Activated CD8-positive, alpha-beta memory T cell treated with anti-CD3 and anti-CD28 coated beads, Interleukin-2, amount 50 U/mL, for 1 hour (primary cell): ENCODE data around the gene SESTD1.
"Not testable (repeated sequence)": the region's sequence is repeated elsewhere in the genome, so short reads cannot be mapped to it uniquely, and the experiment has no call there.

Experiments used
- DNase-seq: peaks from one replicate; pipeline ENCODE4 v3.0.0-alpha.2; 2020; ENCODE audit errors: extremely low read depth

Gene SESTD1

DNA sequence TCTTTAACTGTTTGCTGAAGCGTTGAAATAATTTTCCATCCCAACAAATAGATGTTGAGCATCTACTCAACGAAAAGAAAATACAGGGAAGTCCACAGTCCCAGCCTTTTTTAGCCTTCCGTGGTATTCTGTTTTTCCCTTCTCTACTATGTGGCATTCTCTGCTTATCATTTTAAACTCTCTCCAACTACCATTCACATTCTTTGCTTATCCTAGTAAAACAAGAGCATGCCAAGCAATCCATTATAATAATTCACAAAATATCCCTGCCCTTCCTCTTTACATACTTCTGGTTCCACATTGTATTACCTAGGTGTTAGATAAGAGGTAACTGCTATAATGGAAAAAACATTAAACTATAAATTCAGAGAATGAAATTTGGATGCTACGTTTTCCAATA lies 1.6 kb upstream of the SESTD1 start:
- no peak for DNase-seq

DNA sequence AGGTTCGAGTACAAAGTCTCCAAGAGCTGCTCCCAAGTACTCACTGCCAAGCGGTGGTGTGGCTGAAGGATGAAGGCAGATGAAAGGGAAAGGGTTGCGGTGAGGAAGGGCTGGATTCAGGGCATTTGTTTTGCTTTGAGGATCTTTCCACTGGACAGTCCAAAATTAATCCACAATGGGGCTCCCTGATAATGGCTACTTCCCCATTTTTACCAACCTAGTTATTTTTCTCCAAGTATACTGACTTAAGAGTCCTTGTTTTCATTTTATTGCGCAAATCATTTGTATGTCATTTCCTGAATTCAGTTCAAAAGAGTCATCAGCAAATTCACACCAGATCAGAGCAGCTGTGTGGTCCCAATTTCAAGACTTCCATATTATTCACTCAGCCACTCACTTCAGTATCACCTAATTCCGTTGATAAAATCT lies 464 bp upstream of the SESTD1 start:
- no peak for DNase-seq

DNA sequence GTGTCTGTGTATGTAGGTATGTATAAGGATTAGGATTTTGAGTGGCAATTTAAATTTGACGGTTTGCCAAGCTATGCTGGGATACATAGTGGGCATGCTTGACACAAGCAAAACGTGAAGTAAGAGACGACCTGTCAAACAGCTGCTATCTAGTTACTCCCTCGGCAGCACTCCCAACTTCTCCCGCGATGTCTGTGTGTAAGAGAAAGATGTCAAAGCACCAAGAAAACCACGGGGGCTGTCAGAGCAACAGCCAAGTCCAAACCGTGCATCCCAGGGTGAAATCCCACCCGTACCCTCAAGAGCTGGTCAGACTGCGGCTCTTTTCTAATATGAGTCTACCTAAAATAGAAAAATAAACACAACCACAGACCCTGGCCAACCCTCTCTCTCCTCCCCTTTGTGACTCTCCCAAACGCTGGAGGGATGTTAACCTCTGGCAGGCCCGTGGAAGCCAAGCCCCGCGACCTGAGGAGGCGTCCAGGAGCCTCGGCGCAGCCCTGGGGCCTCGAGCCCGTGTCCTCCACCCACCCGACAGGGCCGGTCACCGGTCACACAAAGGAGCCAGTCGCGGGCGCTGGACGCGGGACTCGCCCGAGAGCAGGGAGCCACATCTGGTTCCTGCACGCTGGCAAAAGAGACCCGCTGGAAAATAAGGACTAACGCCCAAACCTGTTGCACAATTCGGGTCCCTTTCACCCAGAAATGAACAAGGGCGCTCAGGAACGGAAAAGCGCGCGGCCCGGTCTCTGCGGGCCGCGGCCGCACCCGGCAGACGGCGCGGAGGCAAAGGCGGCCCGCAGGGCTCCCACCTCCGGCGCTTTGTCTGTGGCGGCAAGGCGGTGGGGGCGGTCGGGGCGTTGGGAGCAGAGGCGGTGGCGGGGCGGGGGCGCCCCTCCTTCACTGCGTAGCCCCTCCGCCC lies 925 bp downstream of the SESTD1 start:
- DNase-seq = no peak

DNA sequence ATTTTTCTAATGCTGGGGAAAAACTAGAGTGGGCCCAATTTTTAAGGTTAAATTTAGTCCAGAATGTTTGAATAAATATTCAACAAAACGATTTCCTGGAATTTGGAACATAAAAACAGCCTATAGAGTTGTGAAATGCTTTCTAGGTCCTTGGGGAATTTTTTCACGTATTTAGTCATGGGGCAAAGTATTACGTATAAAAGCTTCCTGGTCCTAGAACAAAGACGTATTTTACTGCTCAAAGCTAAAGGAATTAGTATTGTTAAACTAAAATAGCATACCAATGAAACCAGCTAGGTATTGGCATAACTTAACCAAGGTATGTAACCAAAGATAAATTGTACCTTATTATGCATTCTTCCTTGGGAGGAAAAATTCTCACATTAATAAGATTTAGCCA lies 1.6 kb downstream of the SESTD1 start:
- DNase-seq = no peak

DNA sequence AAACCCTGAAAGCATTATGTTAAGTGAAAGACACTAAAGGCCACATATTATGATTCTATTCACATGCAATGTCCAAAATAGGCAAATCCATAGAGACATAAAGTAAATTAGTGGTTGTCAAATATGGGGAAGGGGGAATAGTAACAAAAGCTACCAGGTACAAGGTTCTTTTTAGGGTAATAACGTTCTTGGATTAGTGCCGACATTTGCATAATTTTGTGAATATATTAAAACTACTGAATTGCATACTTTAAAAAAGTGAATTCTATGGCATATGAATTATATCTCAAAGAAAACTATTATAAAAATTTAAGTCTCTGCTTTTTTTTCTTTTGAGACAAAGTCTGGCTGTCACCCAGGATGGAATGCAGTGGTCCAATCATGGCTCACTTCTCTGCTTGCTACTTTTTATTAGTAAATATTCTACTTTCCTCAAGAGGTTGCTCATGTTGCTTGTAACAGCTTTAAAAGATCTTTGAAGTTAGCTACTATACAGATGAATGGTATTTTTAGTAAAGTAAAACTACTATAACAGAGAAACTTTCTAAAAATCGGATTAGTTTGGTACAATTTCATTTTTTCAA lies 2.5 kb downstream of the SESTD1 start:
- DNase-seq = no peak

DNA sequence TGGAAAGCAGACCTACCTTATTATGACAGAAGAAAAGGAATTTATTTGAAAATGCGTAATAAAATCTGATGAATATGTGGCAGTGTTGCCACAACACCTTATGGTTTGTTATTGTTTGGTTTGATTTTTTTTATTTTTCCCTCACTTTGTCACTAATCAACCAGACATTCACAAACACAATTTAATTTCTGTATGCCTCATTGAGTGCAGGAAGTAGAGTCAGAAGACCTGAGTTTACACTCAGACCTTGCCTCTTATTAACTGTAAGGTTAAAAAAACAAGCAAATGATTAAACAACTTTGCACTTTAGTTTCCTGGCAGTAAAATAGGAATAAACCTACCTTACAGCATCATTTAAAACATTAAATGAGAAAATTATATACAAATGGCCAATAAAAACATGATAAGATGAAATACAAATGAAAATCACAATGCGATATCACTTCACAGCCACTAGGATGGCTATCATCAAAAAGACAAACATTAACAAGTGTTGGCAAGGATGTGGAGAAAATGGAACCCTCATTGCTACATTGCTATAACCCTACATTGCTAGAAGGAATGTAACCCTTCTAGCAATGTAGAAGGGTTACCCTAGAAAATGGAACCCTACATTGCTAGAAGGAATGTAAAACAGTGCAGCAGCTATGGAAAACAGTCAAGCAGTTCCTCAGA lies 3.3 kb downstream of the SESTD1 start:
- DNase-seq = no peak

DNA sequence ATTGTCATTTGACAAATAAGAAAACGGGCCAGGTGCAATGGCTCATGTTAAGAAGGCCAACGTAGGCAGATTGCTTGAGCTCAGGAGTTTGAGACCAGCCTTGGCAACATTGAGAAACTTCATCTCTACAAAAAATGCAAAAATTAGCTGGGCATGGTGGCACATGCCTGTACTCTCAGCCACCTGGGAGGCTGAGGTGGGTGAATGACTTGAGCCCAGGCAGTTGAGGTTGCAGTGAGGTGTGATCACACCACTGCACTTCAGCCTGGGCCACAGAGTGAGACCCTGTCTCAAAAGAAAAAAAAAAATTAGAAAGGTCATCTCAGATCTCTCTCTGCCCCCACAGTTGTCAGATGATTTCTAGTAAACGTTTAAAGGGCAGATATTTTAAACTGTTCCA lies 4.4 kb downstream of the SESTD1 start:
- no peak for DNase-seq

DNA sequence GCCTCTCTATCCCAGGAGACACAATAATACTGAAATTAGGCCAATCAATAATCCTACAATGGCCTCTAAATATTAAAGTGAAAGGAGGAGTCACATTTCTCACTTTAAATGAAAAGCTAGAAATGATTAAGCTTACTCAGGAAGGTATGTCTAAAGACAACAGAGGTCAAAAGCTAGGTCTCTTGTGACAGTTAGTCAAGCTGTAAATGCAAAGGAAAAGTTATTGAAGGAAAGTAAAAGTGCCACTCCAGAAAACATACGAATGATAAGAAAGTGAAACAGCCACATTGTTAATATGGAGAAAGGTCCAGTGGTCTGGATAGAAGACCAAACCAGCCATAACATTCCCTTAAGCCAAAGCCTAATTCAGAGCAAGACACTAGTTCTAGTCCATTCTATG lies 9.5 kb downstream of the SESTD1 start:
- no peak for DNase-seq

DNA sequence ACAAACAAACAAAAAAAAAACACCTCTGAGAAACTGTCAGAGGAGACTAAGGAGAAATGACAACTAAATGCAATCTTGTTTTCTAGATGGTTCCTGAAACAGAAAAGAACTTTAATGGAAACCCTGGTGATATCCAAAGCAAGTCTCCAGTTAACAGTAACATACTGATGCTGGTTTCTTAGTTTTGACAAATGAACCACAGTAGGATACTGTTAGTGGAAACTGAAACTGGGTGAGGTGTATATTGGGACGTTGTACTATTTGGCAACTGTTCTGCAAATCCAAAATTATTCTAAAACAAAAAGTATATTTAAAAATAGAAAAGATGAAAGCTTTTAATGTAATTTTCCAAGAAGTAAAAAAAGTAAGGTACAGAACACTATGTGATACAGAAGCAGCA lies 11.4 kb downstream of the SESTD1 start:
- no peak for DNase-seq

DNA sequence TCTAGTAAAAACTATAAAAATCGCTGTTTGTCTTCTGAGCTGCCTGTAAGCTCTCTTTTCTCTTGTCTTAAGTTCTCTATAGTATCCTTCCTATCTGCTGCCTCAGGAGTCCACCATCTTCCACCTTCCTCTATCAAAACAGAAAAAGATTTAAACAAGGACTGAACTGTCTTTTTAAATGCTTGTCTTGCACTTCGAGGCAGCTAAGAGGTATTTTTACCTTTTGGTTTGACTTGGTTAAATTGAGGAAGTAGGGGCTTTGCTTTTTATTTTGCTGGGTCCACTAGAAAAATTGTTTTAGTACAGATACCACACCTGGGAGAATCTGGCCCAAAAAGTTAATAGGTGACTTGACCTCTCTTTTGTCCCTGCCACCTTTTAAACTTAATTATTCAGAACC lies 12.2 kb downstream of the SESTD1 start:
- no peak for DNase-seq

DNA sequence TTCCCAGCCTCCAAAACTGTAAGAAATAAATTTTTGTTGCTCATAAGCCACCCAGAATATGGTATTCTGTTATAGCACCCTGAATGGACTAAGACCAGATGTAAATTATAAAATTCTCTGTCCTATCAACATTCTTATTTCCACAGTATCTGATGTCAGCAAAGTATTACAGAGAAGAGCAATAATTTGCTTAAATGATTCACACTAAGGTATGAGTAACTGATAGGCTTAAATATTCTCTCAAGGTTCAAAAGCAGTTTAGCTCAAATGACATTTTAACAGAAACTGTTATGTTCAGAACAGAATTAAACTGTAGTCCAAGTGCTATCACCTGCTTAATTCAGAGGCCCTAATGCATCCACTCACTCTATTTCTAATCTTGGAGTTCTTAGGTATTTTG lies 12.8 kb downstream of the SESTD1 start:
- DNase-seq = no peak

DNA sequence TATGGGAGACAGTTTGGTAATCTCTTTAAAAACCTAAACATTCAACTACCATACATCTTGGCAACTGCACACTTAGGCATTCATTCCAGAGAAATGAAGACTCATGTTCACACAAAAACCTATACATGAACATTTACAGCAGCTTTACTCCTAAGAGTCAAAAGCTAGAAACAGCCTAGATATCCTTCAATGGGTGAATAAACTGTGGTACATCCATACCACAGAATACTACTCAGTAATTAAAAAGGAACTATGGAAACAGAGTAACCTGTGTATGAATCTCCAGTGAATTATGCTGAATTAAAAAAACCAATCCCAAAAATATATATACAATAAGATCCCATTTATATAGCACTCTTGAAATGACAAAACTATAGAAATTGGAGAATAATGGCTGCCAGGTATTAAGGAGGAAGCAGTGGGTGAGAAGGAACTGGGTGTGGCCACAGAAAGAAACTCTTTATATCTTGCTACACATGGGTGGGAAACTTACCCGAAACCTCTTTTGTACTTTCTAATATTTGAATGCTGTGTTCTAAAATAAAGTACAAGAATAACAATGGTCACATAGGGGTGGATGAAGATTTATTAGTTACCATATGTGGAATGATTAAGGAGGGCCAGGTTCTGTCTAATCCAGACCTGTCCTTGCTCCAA lies 13.7 kb downstream of the SESTD1 start:
- DNase-seq = no peak

DNA sequence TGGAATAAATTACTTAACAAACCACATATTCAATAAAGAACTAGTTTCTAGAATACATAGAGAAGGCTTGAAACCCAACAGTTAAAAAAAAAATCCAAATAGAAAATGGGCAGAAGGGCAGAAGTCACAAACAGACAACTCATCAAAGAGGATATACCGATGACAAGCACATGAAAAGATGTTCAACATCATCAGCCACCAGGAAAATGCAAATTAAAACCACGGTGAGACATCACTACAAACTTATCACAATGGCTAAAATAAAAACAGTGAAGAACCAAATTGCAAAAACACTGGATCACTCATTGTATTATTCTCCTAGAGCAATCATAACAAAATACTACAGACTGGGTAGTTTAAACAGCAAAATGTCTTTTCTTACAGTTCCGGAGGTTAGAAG lies 14.5 kb downstream of the SESTD1 start:
- DNase-seq = no peak

DNA sequence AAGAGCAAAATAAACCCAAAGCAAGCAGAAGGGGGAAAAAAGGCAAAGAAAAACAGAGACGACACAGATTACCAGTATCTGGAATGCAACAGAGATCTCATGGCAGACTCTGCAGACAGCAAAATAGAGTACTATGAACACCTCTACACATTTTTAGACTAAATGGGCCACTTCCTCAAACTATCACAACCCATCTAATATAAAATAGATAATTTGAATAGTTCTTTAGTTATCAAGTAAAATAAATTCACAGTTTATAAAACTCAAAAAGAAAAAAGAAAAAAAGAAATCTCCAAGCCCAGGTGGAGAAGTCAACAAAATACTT lies 16.6 kb downstream of the SESTD1 start:
- DNase-seq = no peak

DNA sequence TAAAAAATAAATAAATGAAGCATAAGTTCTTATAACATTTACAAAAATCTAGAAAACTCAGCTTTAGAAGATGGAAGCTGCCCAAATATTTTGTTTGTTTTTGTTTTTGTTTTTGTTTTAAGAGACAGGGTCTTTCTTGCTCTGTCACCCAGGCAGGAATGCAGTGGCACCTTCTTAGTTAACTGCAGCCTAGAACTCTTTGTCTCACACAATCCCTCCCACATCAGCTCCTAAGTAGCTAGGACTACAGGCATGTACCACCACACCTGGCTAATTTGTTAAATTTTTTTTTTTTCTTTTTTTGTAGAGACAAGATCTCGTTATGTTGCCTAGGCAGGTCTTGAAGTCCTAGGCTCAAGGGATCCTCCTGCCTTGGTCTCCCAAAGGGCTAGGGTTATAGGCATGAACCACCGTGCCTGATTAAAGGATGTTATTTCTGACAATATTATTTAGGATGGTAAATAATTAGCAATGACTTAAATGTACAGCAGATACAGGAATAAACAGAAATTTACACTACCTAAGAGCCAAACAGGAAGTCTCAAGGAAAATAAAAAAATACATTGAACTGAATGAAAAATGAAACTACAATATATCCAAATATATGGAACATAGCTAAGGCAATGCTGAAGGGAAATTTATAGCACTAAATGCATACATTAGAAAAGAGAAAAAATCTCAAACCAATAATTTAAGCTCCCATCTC lies 17.2 kb downstream of the SESTD1 start:
- no peak for DNase-seq

DNA sequence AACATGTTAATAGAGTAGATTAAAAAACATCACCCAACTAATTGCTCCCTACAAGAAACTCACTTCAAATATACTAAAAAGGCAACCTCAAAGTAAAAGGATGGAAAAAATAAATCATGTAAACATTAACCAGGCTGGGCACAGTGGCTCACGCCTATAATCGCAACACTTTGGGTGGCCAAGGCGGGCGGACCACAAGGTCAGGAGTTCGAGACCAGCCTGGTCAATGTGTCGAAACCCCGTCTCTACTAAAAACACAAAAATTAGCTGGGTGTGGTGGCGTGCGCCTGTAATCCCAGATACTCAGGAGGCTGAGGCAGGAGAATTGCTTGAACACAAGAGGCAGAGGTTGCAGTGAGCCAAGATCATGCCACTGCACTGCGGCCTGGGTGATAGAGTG lies 18.8 kb downstream of the SESTD1 start:
- not testable (repeated sequence) for DNase-seq

DNA sequence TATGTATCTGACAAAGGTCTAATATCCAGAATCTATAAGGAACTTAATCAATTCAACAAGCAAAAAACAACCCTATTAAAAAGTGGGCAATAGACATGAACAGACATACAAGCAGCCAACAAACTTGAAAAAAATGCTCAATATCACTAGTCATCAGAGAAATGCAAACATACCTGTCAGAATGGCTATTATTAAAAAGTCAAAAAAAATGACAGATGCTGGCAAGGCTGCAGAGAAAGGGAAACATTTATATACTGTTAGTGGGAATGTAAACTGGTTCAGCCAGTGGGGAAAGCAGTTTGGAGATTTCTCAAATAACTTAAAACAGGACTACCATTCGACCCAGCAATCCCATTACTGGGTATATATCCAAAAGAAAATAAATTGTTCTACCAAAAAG lies 21.6 kb downstream of the SESTD1 start:
- no peak for DNase-seq

DNA sequence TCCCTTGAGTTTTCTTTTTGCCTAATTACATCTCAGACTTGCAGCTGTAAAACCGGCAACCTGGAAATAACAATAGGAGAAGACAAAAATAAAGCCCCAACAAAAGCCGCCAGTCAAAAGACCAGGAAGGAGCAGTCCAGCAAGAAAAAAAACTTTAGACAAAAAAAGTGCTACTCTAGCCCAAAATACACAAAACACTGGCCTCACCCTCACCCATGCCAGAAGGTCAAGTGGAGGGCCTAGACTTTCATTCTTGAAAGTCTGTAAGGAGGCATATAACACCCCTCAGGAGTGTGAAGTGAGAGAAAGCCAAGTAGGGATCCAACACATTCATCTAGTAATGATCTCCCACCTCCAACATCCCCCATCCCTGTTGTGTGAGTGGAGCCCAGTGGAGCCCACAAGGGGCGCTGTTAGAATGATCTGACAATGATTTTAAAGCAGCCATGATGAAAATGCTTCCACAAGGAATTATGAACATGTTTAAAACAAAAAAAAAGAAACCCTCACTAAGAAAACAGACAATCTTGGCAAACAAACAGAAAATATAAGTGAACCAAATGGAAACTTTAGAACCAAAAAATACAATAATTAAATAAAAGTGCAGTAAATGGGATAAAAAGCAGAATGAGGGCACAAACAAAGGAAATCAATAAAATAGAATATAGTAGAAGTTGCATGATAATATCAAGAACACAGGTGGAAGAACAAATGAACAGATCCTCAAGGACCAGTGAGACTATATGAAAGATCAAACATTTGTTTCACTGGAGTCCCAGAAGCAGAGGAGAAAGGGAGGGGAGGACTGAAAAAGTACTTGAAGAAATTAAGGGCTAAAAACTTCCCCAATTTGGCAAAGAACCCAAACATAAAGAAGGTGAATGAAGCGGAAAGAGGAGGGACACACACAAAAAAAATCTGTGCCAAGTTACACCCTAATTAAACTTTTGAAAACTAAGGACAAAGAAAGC lies 23.9 kb downstream of the SESTD1 start:
- DNase-seq = no peak

DNA sequence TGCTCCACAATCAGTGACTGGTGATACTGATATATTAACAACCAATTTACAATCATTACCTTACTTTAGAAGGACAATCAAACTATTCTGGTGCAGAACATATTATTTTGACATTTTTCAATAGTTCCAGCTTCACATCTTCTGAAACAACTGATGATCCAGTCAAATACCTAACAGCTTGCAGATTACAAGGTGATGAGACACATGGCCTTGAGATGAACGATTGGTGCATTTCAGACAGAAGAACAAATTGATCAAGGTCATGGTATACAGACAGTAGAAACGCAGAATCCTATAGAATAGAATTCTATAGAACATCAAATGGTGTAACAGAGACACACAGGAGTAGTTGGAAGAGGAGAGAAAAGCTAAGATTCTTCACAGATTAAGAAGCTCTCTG lies 24.8 kb downstream of the SESTD1 start:
- no peak for DNase-seq

DNA sequence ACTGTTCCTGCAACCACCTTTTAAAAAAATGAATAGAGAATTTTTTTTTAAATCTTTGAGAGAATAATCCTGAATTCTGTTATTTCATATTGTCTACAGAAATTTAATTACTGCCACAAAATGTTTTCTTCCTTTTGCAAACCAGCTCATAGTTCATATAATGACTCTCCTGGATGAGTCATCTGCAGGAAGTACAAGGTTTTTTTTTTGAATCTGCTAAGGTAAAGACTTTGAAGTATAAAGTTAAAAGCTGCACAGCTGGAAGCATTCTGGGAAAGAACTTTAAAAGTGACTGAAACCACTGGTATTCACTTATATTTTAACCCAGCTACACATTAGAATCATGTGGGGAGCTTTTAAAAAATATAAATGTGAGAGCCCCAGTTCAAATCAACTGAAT lies 25.4 kb downstream of the SESTD1 start:
- DNase-seq = no peak

DNA sequence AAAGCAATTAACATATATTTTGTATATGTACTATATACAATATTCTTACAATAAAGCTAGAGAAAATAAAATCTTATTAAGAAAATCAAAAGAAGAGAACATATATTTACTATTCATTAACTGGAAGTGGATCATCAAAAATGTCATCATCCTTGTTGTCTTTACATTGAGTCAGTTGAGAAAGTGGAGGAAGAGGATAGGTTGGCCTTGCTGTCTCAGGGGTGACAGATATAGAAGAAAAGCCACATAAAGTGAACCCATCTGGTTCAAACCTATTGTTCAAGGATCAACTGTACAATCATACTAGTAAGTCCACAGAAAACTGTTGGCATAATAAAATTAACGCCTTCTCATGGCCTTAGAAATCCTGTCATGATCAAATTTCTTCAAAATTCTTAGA lies 26.6 kb downstream of the SESTD1 start:
- DNase-seq = no peak
